Gastrocnemius medialis (tissue), 4 donors: ENCODE results near the gene PARD3B.

Experiments
- CTCF ChIP-seq, 5 experiments: fragments of 450-650 bp in 3 of 5; fragments of 200-600 bp in 2 of 5; sonication (generic) in 2 of 5; IDR thresholded peaks in 4 of 5; conservative IDR thresholded peaks in 1 of 5; 1 replicate in 4 of 5; 2 replicates in 1 of 5; pipeline ENCODE4 v1.5.1; 2016 to 2019; ENCODE audit warnings: antibody characterized with exemption in 5 of 5, mild to moderate bottlenecking in 3 of 5, moderate library complexity in 3 of 5
- POLR2A ChIP-seq, 2 donors: fragments of 450-650 bp; IDR thresholded peaks; one replicate each; pipeline ENCODE4 v1.6.1; 2017; ENCODE audit warnings: antibody characterized with exemption in 2 of 2, mild to moderate bottlenecking in 2 of 2, moderate library complexity in 2 of 2

- TF ChIP-seq CTCF (IDR thresholded peaks at IDR 0.05 in 4 of 5, conservative IDR thresholded peaks at IDR 0.05 in 1 of 5): no peak
- TF ChIP-seq POLR2A (IDR thresholded peaks at IDR 0.05): no peak
Observed at GRCh38 chr2:205545971-205546816, 1000.9 kb downstream of the PARD3B start.
